IMR-90 (cell line): ENCODE measurements around the gene MYH9. TPM values are rescaled to one million over a fixed set of nuclear protein-coding genes. Genes with fewer than 3 reads are reported as not detected.

Experiments used
- ATAC-seq: fragments of 200-7000 bp; cut with Tn5 transposase; 2 replicates; pipeline ENCODE4 v1.9.1; 2020; ENCODE audit warnings: low read depth, mild to moderate bottlenecking, moderate library complexity
- BruUV-seq: library from RNA; stranded (reverse); fragments of 400-500 nt; replicated peaks from 2 replicates; lab custom pipeline; 2021; lab: Mats Ljungman, UMichigan
- CTCF ChIA-PET: fragments of 300-600 bp; formaldehyde crosslinking; extraction: SDS; loops from one replicate; lab custom pipeline; 2021; ENCODE audit warnings: antibody characterized with exemption; lab: Yijun Ruan, JAX
- POLR2A ChIA-PET: fragments of 300-600 bp; sonication (Branson Sonifier 250); formaldehyde crosslinking; loops from one replicate; lab custom pipeline; 2022; ENCODE audit warnings: antibody characterized with exemption; ENCODE audit not compliant: unreplicated experiment; lab: Charles Lee
- DNase-seq: peaks from one replicate; pipeline ENCODE4 v3.0.0; 2013
- H2AFZ ChIP-seq: replicated peaks from 2 replicates; pipeline ENCODE3; 2013; ENCODE audit warnings: low read length, mild to moderate bottlenecking; ENCODE audit not compliant: poor library complexity
- H2AK5ac ChIP-seq: 2 replicates; pipeline ENCODE4 v1.6.1; 2013; ENCODE audit warnings: low read depth, low read length, inconsistent platforms
- H2AK9ac ChIP-seq: replicated peaks from 2 replicates; pipeline ENCODE3; 2013; ENCODE audit warnings: mild to moderate bottlenecking, low read depth, low read length, moderate library complexity; ENCODE audit not compliant: poor library complexity
- H2BK120ac ChIP-seq: 2 replicates; pipeline ENCODE4 v1.6.1; 2013; ENCODE audit warnings: low read depth, low read length, inconsistent platforms
- H2BK15ac ChIP-seq: 3 replicates; pipeline ENCODE4 v1.6.1; 2013; ENCODE audit warnings: low read depth, low read length, inconsistent platforms
- H2BK20ac ChIP-seq: 2 replicates; pipeline ENCODE4 v1.6.1; 2013; ENCODE audit warnings: low read depth, mild to moderate bottlenecking, inconsistent platforms, low read length, moderate library complexity
- H2BK5ac ChIP-seq: 2 replicates; pipeline ENCODE4 v1.6.1; 2013; ENCODE audit warnings: mild to moderate bottlenecking, low read depth, low read length, inconsistent platforms; ENCODE audit not compliant: poor library complexity, severe bottlenecking
- H3K14ac ChIP-seq: replicated peaks from 2 replicates; pipeline ENCODE4 v1.6.1; 2013; ENCODE audit warnings: low read depth, low read length, inconsistent platforms
- H3K18ac ChIP-seq: 2 replicates; pipeline ENCODE4 v1.6.1; 2013; ENCODE audit warnings: low read depth, low read length, control low read depth
- H3K23ac ChIP-seq: 2 replicates; pipeline ENCODE4 v1.6.1; 2013; ENCODE audit warnings: low read depth, low read length, inconsistent platforms
- H3K27ac ChIP-seq: 2 replicates; pipeline ENCODE4 v1.5.1; 2013; ENCODE audit warnings: mild to moderate bottlenecking, control low read depth, low read length; ENCODE audit not compliant: insufficient read depth
- H3K27me3 ChIP-seq: 2 replicates; pipeline ENCODE4 v1.6.1; 2013; ENCODE audit warnings: low read length; ENCODE audit not compliant: control insufficient read depth, insufficient read depth
- H3K36me3 ChIP-seq: 2 replicates; pipeline ENCODE4 v1.6.1; 2013; ENCODE audit warnings: low read length, mixed read lengths; ENCODE audit not compliant: control insufficient read depth, insufficient read depth
- H3K4ac ChIP-seq: 2 replicates; pipeline ENCODE4 v1.6.1; 2013; ENCODE audit warnings: low read depth, low read length, inconsistent platforms
- H3K4me1 ChIP-seq: 2 replicates; pipeline ENCODE4 v1.6.1; 2013; ENCODE audit warnings: low read length, mixed read lengths; ENCODE audit not compliant: control insufficient read depth, insufficient read depth
- H3K4me2 ChIP-seq: 2 replicates; pipeline ENCODE4 v1.6.1; 2013; ENCODE audit warnings: low read depth, mild to moderate bottlenecking, control low read depth, low read length, moderate library complexity
- H3K4me3 ChIP-seq: 2 replicates; pipeline ENCODE4 v1.5.1; 2013; ENCODE audit warnings: low read depth, mild to moderate bottlenecking, control low read depth, low read length, moderate library complexity; ENCODE audit not compliant: insufficient read depth
- H3K56ac ChIP-seq: 2 replicates; pipeline ENCODE4 v1.6.1; 2013; ENCODE audit warnings: low read length, inconsistent platforms; ENCODE audit not compliant: insufficient read depth; ENCODE audit errors: extremely low read depth
- H3K79me1 ChIP-seq, 2 experiments: 2 replicates each; pipeline ENCODE4 v1.6.1; 2013; ENCODE audit warnings: low read length in 2 of 2, inconsistent platforms in 1 of 2, low read depth in 1 of 2
- H3K9ac ChIP-seq: 2 replicates; pipeline ENCODE4 v1.6.1; 2013; ENCODE audit warnings: low read depth, low read length, control low read depth
- H3K9me1 ChIP-seq: 2 replicates; pipeline ENCODE4 v1.6.1; 2013; ENCODE audit warnings: low read length, inconsistent platforms; ENCODE audit not compliant: insufficient read depth
- H3K9me3 ChIP-seq: 2 replicates; pipeline ENCODE4 v1.6.1; 2013; ENCODE audit warnings: low read length; ENCODE audit not compliant: control insufficient read depth, insufficient read depth
- H4K20me1 ChIP-seq: 2 replicates; pipeline ENCODE4 v1.6.1; 2013; ENCODE audit warnings: low read length, inconsistent platforms; ENCODE audit not compliant: insufficient read depth
- H4K5ac ChIP-seq: 2 replicates; pipeline ENCODE4 v1.6.1; 2013; ENCODE audit warnings: mild to moderate bottlenecking, low read depth, low read length, control low read depth
- H4K8ac ChIP-seq, 2 experiments: 2 replicates each; pipeline ENCODE4 v1.6.1; 2013; ENCODE audit warnings: low read depth in 2 of 2, low read length in 2 of 2, control low read depth in 1 of 2, inconsistent platforms in 1 of 2
- H4K91ac ChIP-seq: 2 replicates; pipeline ENCODE4 v1.6.1; 2013; ENCODE audit warnings: low read depth, low read length, inconsistent platforms; ENCODE audit not compliant: insufficient read depth
- BHLHE40 ChIP-seq: fragments of 150-350 bp; IDR thresholded peaks from 2 replicates; pipeline ENCODE4 v1.6.1; 2016; ENCODE audit warnings: mild to moderate bottlenecking, low read depth, low read length
- CEBPB ChIP-seq: IDR thresholded peaks from 2 replicates; pipeline ENCODE4 v1.6.1; 2012; ENCODE audit warnings: low read depth, low read length, improper control_type of control experiment
- CHD1 ChIP-seq: IDR thresholded peaks from 2 replicates; pipeline ENCODE4 v1.6.1; 2012; ENCODE audit warnings: low read depth, low read length, improper control_type of control experiment
- FOS ChIP-seq: fragments of 150-350 bp; IDR thresholded peaks from 2 replicates; pipeline ENCODE4 v1.6.1; 2016; ENCODE audit warnings: low read depth, low read length
- MAZ ChIP-seq: IDR thresholded peaks from 2 replicates; pipeline ENCODE4 v1.6.1; 2012; ENCODE audit warnings: low read depth, mild to moderate bottlenecking, low read length, improper control_type of control experiment, moderate library complexity, borderline replicate concordance
- MXI1 ChIP-seq: IDR thresholded peaks from 2 replicates; pipeline ENCODE4 v1.6.1; 2012; ENCODE audit warnings: low read depth, mild to moderate bottlenecking, low read length, moderate library complexity, borderline replicate concordance
- RAD21 ChIP-seq: IDR thresholded peaks from 2 replicates; pipeline ENCODE4 v1.6.1; 2012; ENCODE audit warnings: low read length, improper control_type of control experiment
- RCOR1 ChIP-seq: IDR thresholded peaks from 2 replicates; pipeline ENCODE4 v1.6.1; 2012; ENCODE audit warnings: mild to moderate bottlenecking, low read length, improper control_type of control experiment; ENCODE audit not compliant: insufficient replicate concordance
- RFX5 ChIP-seq: IDR thresholded peaks from 2 replicates; pipeline ENCODE4 v1.8.0; 2012; ENCODE audit warnings: low read depth, mild to moderate bottlenecking, low read length, moderate library complexity
- SMC3 ChIP-seq: fragments of 150-350 bp; IDR thresholded peaks from 2 replicates; pipeline ENCODE4 v1.6.1; 2016; ENCODE audit warnings: low read depth, mild to moderate bottlenecking, antibody characterized with exemption, low read length, moderate library complexity
- WGBS, 2 experiments: methylation state at CpG; one replicate each; pipeline versions ENCODE4 v1.1.5 to v1.1.7; 2013; ENCODE audit warnings: missing lambda C conversion rate in 2 of 2; ENCODE audit not compliant: insufficient read length in 1 of 2; ENCODE audit errors: extremely low coverage in 2 of 2; 5-methylcytosine and 5-hydroxymethylcytosine counted together
- dilution Hi-C: fragments of 300-500 bp; cut with HindIII; formaldehyde crosslinking; loops from one replicate; pipeline ENCODE4 v1.14.3; 2018; ENCODE audit warnings: low sequenced_read_pairs; ENCODE audit not compliant: unreplicated experiment
- in situ Hi-C: fragments of 300-500 bp; cut with MboI; formaldehyde crosslinking; loops from 3 replicates; pipeline ENCODE4 v1.14.3; 2019; ENCODE audit warnings: low sequenced_read_pairs, inconsistent platforms, mixed read lengths
- intact Hi-C: fragments of 100-400 bp; cut with micrococcal nuclease; formaldehyde crosslinking; loops from 2 replicates; pipeline ENCODE4 v1.10.0; 2022
- polyA plus RNA-seq, 3 experiments: library from polyadenylated mRNA; depleted of rRNA; stranded (reverse); fragments of >200 nt; gene quantifications; 2 replicates each; pipeline ENCODE4 v1.2.3, GENCODE V29; 2012; ENCODE audit warnings: low replicate concordance in 1 of 3
- total RNA-seq: library from RNA; depleted of rRNA; stranded (reverse); fragments of >200 nt; gene quantifications from 2 replicates; pipeline ENCODE4 v1.2.3, GENCODE V29; 2012
- TF ChIP-seq, protein P1 (sequence below): fragments of 150-350 bp; IDR thresholded peaks from 2 replicates; pipeline ENCODE4 v1.6.1; 2017; ENCODE audit warnings: mild to moderate bottlenecking, antibody characterized with exemption, low read length, low read depth
- TF ChIP-seq, protein P2 (sequence below): conservative IDR thresholded peaks from 2 replicates; pipeline ENCODE4 v1.5.1; 2012; ENCODE audit warnings: mild to moderate bottlenecking, low read depth, low read length, improper control_type of control experiment
- TF ChIP-seq, protein P3 (sequence below): fragments of 150-350 bp; IDR thresholded peaks from 2 replicates; pipeline ENCODE4 v1.6.1; 2016; ENCODE audit warnings: low read depth, mild to moderate bottlenecking, low read length, moderate library complexity, borderline replicate concordance

The MYH9 gene
- total and polyA plus RNA-seq, 2 of the 4 experiments (the other 2 are of a cell fraction): 475 to 554 TPM

DNA sequence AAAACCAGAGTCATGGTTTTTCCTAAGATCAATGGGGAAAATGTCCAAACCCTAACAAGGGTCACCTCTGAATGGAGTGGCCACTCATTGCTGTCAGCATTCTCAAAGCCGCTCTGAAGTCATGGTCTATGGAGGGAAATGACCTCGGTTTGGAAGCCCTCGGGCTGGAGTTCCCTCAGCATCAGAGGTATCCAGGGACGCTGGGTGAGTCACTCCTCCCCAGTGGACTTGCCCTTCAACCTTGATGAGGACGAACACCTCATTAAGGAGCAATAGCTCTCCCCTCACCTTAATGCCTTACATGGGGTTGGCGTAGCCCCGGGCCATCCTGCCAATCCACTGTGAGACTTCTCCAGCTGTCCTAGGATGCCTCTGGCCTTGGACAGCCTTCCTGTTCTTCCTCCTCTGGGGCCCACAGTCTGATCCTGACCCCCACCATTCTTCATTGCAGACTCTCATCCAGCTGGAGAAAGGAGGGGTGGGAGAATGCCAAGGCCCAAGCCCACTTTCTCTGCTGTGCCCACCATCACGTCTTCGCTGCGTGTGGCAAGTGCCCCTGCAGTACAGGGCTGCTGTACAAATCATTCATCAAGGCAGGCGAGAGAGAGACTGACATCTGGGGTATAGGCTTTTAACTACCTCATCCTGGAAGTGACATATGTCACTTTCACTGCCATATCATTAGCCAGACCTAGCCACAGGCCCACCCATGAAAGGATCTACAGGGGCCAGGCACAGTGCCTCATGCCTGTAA, 25.4 kb upstream of the MYH9 start:
- WGBS, 2 experiments: 95% methylated on average over 4 of the region's 11 CpGs; no CpG with 5 or more reads in 1 of the 2 experiments
- POLR2A ChIA-PET: no interaction called here

More for the DNA sequence above, 25.4 kb upstream of the MYH9 start:
- H3K9me3 ChIP-seq: no peaks in the 10 kb centered on the region
- no peak overlapping the region for H3K18ac ChIP-seq
- H3K4me2 ChIP-seq: no peak overlapping the region
- H3K56ac ChIP-seq: no peak overlapping the region
- H4K8ac ChIP-seq: no peak overlapping the region
- in situ Hi-C loops (no loop called here), intact Hi-C loops (no loop called here), dilution Hi-C loops (no loop called here)
- no peak overlapping the region for H3K23ac ChIP-seq
- H4K91ac ChIP-seq: peak overlapping the region; percentile 3; the same call in 1 of the 2 replicates
- no peak overlapping the region for H2BK5ac ChIP-seq
- ATAC-seq: no peak
- H3K27me3 ChIP-seq: no peaks in the 10 kb centered on the region
- peak overlapping the region; percentile 11 for H2AK9ac ChIP-seq
- H4K5ac ChIP-seq: no peak overlapping the region
- H3K4me1 ChIP-seq: peaks cover 11% of the 10 kb centered on the region
- H2BK20ac ChIP-seq: 0 out of 2 replicates have a peak overlapping the region, but pooled peaks have one; percentile 23
- H2BK15ac ChIP-seq: peak overlapping the region; percentile 96; the same call in 2 of the 3 replicates
- H3K14ac ChIP-seq: 0 out of 2 replicates have a peak overlapping the region, but pooled peaks have one; percentile 29
- no peak for TF ChIP-seq CEBPB
- TF ChIP-seq, protein P1, sequence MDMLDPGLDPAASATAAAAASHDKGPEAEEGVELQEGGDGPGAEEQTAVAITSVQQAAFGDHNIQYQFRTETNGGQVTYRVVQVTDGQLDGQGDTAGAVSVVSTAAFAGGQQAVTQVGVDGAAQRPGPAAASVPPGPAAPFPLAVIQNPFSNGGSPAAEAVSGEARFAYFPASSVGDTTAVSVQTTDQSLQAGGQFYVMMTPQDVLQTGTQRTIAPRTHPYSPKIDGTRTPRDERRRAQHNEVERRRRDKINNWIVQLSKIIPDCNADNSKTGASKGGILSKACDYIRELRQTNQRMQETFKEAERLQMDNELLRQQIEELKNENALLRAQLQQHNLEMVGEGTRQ: no peak
- TF ChIP-seq, protein P2, sequence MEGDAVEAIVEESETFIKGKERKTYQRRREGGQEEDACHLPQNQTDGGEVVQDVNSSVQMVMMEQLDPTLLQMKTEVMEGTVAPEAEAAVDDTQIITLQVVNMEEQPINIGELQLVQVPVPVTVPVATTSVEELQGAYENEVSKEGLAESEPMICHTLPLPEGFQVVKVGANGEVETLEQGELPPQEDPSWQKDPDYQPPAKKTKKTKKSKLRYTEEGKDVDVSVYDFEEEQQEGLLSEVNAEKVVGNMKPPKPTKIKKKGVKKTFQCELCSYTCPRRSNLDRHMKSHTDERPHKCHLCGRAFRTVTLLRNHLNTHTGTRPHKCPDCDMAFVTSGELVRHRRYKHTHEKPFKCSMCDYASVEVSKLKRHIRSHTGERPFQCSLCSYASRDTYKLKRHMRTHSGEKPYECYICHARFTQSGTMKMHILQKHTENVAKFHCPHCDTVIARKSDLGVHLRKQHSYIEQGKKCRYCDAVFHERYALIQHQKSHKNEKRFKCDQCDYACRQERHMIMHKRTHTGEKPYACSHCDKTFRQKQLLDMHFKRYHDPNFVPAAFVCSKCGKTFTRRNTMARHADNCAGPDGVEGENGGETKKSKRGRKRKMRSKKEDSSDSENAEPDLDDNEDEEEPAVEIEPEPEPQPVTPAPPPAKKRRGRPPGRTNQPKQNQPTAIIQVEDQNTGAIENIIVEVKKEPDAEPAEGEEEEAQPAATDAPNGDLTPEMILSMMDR: no peak
- TF ChIP-seq BHLHE40: no peak
- no peak for TF ChIP-seq MAZ
- no peak for TF ChIP-seq RAD21
- no peak for TF ChIP-seq MXI1
- TF ChIP-seq RCOR1: no peak
- no peak for TF ChIP-seq FOS
- TF ChIP-seq, protein P3, sequence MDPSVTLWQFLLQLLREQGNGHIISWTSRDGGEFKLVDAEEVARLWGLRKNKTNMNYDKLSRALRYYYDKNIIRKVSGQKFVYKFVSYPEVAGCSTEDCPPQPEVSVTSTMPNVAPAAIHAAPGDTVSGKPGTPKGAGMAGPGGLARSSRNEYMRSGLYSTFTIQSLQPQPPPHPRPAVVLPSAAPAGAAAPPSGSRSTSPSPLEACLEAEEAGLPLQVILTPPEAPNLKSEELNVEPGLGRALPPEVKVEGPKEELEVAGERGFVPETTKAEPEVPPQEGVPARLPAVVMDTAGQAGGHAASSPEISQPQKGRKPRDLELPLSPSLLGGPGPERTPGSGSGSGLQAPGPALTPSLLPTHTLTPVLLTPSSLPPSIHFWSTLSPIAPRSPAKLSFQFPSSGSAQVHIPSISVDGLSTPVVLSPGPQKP: no peak
- TF ChIP-seq SMC3: no peak
- TF ChIP-seq CHD1: no peak
- TF ChIP-seq RFX5: no peak
- H3K4me3 ChIP-seq: no peak overlapping the region
- peaks cover 3% of the 10 kb centered on the region; the same call in 1 of the 2 replicates for H3K36me3 ChIP-seq
- DNase-seq: peak; percentile 36
- H4K20me1 ChIP-seq: no peaks in the 10 kb centered on the region
- peak overlapping the region; percentile 42; the same call in 1 of the 2 replicates for H2BK120ac ChIP-seq
- H3K27ac ChIP-seq: no peak overlapping the region
- H2AK5ac ChIP-seq: peak overlapping the region; percentile 36
- H3K9ac ChIP-seq: no peak overlapping the region
- H3K79me1 ChIP-seq: peaks cover 0 to 18% of the 10 kb centered on the region in 2 experiments; a peak in 2 of 4 replicates
- H3K9me1 ChIP-seq: peaks cover 9% of the 10 kb centered on the region
- CTCF ChIA-PET: no interaction called here
- H2AFZ ChIP-seq: no peak overlapping the region
- peak overlapping the region; percentile 0 for H3K4ac ChIP-seq
- BruUV-seq: no TSS peak
